IMR-90 (cell line): ENCODE measurements around the gene DYRK1A. TPM values are rescaled to one million over a fixed set of nuclear protein-coding genes. Genes with fewer than 3 reads are reported as not detected.

Source experiments
- ATAC-seq: fragments of 200-7000 bp; cut with Tn5 transposase; 2 replicates; pipeline ENCODE4 v1.9.1; 2020; ENCODE audit warnings: low read depth, mild to moderate bottlenecking, moderate library complexity
- BruUV-seq: library from RNA; stranded (reverse); fragments of 400-500 nt; replicated peaks from 2 replicates; lab custom pipeline; 2021; lab: Mats Ljungman, UMichigan
- CTCF ChIA-PET: fragments of 300-600 bp; formaldehyde crosslinking; extraction: SDS; loops from one replicate; lab custom pipeline; 2021; ENCODE audit warnings: antibody characterized with exemption; lab: Yijun Ruan, JAX
- POLR2A ChIA-PET: fragments of 300-600 bp; sonication (Branson Sonifier 250); formaldehyde crosslinking; loops from one replicate; lab custom pipeline; 2022; ENCODE audit warnings: antibody characterized with exemption; ENCODE audit not compliant: unreplicated experiment; lab: Charles Lee
- DNase-seq: peaks from one replicate; pipeline ENCODE4 v3.0.0; 2013
- H2AFZ ChIP-seq: replicated peaks from 2 replicates; pipeline ENCODE3; 2013; ENCODE audit warnings: low read length, mild to moderate bottlenecking; ENCODE audit not compliant: poor library complexity
- H2AK5ac ChIP-seq: 2 replicates; pipeline ENCODE4 v1.6.1; 2013; ENCODE audit warnings: low read depth, low read length, inconsistent platforms
- H2AK9ac ChIP-seq: replicated peaks from 2 replicates; pipeline ENCODE3; 2013; ENCODE audit warnings: mild to moderate bottlenecking, low read depth, low read length, moderate library complexity; ENCODE audit not compliant: poor library complexity
- H2BK120ac ChIP-seq: 2 replicates; pipeline ENCODE4 v1.6.1; 2013; ENCODE audit warnings: low read depth, low read length, inconsistent platforms
- H2BK15ac ChIP-seq: 3 replicates; pipeline ENCODE4 v1.6.1; 2013; ENCODE audit warnings: low read depth, low read length, inconsistent platforms
- H2BK20ac ChIP-seq: 2 replicates; pipeline ENCODE4 v1.6.1; 2013; ENCODE audit warnings: low read depth, mild to moderate bottlenecking, inconsistent platforms, low read length, moderate library complexity
- H2BK5ac ChIP-seq: 2 replicates; pipeline ENCODE4 v1.6.1; 2013; ENCODE audit warnings: mild to moderate bottlenecking, low read depth, low read length, inconsistent platforms; ENCODE audit not compliant: poor library complexity, severe bottlenecking
- H3K14ac ChIP-seq: replicated peaks from 2 replicates; pipeline ENCODE4 v1.6.1; 2013; ENCODE audit warnings: low read depth, low read length, inconsistent platforms
- H3K18ac ChIP-seq: 2 replicates; pipeline ENCODE4 v1.6.1; 2013; ENCODE audit warnings: low read depth, low read length, control low read depth
- H3K23ac ChIP-seq: 2 replicates; pipeline ENCODE4 v1.6.1; 2013; ENCODE audit warnings: low read depth, low read length, inconsistent platforms
- H3K27ac ChIP-seq: 2 replicates; pipeline ENCODE4 v1.5.1; 2013; ENCODE audit warnings: mild to moderate bottlenecking, control low read depth, low read length; ENCODE audit not compliant: insufficient read depth
- H3K27me3 ChIP-seq: 2 replicates; pipeline ENCODE4 v1.6.1; 2013; ENCODE audit warnings: low read length; ENCODE audit not compliant: control insufficient read depth, insufficient read depth
- H3K36me3 ChIP-seq: 2 replicates; pipeline ENCODE4 v1.6.1; 2013; ENCODE audit warnings: low read length, mixed read lengths; ENCODE audit not compliant: control insufficient read depth, insufficient read depth
- H3K4ac ChIP-seq: 2 replicates; pipeline ENCODE4 v1.6.1; 2013; ENCODE audit warnings: low read depth, low read length, inconsistent platforms
- H3K4me1 ChIP-seq: 2 replicates; pipeline ENCODE4 v1.6.1; 2013; ENCODE audit warnings: low read length, mixed read lengths; ENCODE audit not compliant: control insufficient read depth, insufficient read depth
- H3K4me2 ChIP-seq: 2 replicates; pipeline ENCODE4 v1.6.1; 2013; ENCODE audit warnings: low read depth, mild to moderate bottlenecking, control low read depth, low read length, moderate library complexity
- H3K4me3 ChIP-seq: 2 replicates; pipeline ENCODE4 v1.5.1; 2013; ENCODE audit warnings: low read depth, mild to moderate bottlenecking, control low read depth, low read length, moderate library complexity; ENCODE audit not compliant: insufficient read depth
- H3K56ac ChIP-seq: 2 replicates; pipeline ENCODE4 v1.6.1; 2013; ENCODE audit warnings: low read length, inconsistent platforms; ENCODE audit not compliant: insufficient read depth; ENCODE audit errors: extremely low read depth
- H3K79me1 ChIP-seq, 2 experiments: 2 replicates each; pipeline ENCODE4 v1.6.1; 2013; ENCODE audit warnings: low read length in 2 of 2, inconsistent platforms in 1 of 2, low read depth in 1 of 2
- H3K9ac ChIP-seq: 2 replicates; pipeline ENCODE4 v1.6.1; 2013; ENCODE audit warnings: low read depth, low read length, control low read depth
- H3K9me1 ChIP-seq: 2 replicates; pipeline ENCODE4 v1.6.1; 2013; ENCODE audit warnings: low read length, inconsistent platforms; ENCODE audit not compliant: insufficient read depth
- H3K9me3 ChIP-seq: 2 replicates; pipeline ENCODE4 v1.6.1; 2013; ENCODE audit warnings: low read length; ENCODE audit not compliant: control insufficient read depth, insufficient read depth
- H4K20me1 ChIP-seq: 2 replicates; pipeline ENCODE4 v1.6.1; 2013; ENCODE audit warnings: low read length, inconsistent platforms; ENCODE audit not compliant: insufficient read depth
- H4K5ac ChIP-seq: 2 replicates; pipeline ENCODE4 v1.6.1; 2013; ENCODE audit warnings: mild to moderate bottlenecking, low read depth, low read length, control low read depth
- H4K8ac ChIP-seq, 2 experiments: 2 replicates each; pipeline ENCODE4 v1.6.1; 2013; ENCODE audit warnings: low read depth in 2 of 2, low read length in 2 of 2, control low read depth in 1 of 2, inconsistent platforms in 1 of 2
- H4K91ac ChIP-seq: 2 replicates; pipeline ENCODE4 v1.6.1; 2013; ENCODE audit warnings: low read depth, low read length, inconsistent platforms; ENCODE audit not compliant: insufficient read depth
- BHLHE40 ChIP-seq: fragments of 150-350 bp; IDR thresholded peaks from 2 replicates; pipeline ENCODE4 v1.6.1; 2016; ENCODE audit warnings: mild to moderate bottlenecking, low read depth, low read length
- CEBPB ChIP-seq: IDR thresholded peaks from 2 replicates; pipeline ENCODE4 v1.6.1; 2012; ENCODE audit warnings: low read depth, low read length, improper control_type of control experiment
- CHD1 ChIP-seq: IDR thresholded peaks from 2 replicates; pipeline ENCODE4 v1.6.1; 2012; ENCODE audit warnings: low read depth, low read length, improper control_type of control experiment
- CTCF ChIP-seq: conservative IDR thresholded peaks from 2 replicates; pipeline ENCODE4 v1.5.1; 2012; ENCODE audit warnings: mild to moderate bottlenecking, low read depth, low read length, improper control_type of control experiment
- ELK1 ChIP-seq: fragments of 150-350 bp; IDR thresholded peaks from 2 replicates; pipeline ENCODE4 v1.6.1; 2016; ENCODE audit warnings: low read depth, mild to moderate bottlenecking, low read length, moderate library complexity, borderline replicate concordance
- FOS ChIP-seq: fragments of 150-350 bp; IDR thresholded peaks from 2 replicates; pipeline ENCODE4 v1.6.1; 2016; ENCODE audit warnings: low read depth, low read length
- MAFK ChIP-seq: IDR thresholded peaks from 2 replicates; pipeline ENCODE4 v1.6.1; 2012; ENCODE audit warnings: low read depth, low read length, improper control_type of control experiment
- MAZ ChIP-seq: IDR thresholded peaks from 2 replicates; pipeline ENCODE4 v1.6.1; 2012; ENCODE audit warnings: low read depth, mild to moderate bottlenecking, low read length, improper control_type of control experiment, moderate library complexity, borderline replicate concordance
- MXI1 ChIP-seq: IDR thresholded peaks from 2 replicates; pipeline ENCODE4 v1.6.1; 2012; ENCODE audit warnings: low read depth, mild to moderate bottlenecking, low read length, moderate library complexity, borderline replicate concordance
- NFE2L2 ChIP-seq: fragments of 150-350 bp; IDR thresholded peaks from 2 replicates; pipeline ENCODE4 v1.6.1; 2016; ENCODE audit warnings: low read depth, mild to moderate bottlenecking, low read length
- POLR2A ChIP-seq: IDR thresholded peaks from 2 replicates; pipeline ENCODE4 v1.6.1; 2012; ENCODE audit warnings: mild to moderate bottlenecking, low read depth, low read length
- RAD21 ChIP-seq: IDR thresholded peaks from 2 replicates; pipeline ENCODE4 v1.6.1; 2012; ENCODE audit warnings: low read length, improper control_type of control experiment
- RFX5 ChIP-seq: IDR thresholded peaks from 2 replicates; pipeline ENCODE4 v1.8.0; 2012; ENCODE audit warnings: low read depth, mild to moderate bottlenecking, low read length, moderate library complexity
- SMC3 ChIP-seq: fragments of 150-350 bp; IDR thresholded peaks from 2 replicates; pipeline ENCODE4 v1.6.1; 2016; ENCODE audit warnings: low read depth, mild to moderate bottlenecking, antibody characterized with exemption, low read length, moderate library complexity
- USF2 ChIP-seq: fragments of 150-350 bp; IDR thresholded peaks from 2 replicates; pipeline ENCODE4 v1.6.1; 2017; ENCODE audit warnings: mild to moderate bottlenecking, antibody characterized with exemption, low read length, low read depth
- WGBS, 2 experiments: methylation state at CpG; one replicate each; pipeline versions ENCODE4 v1.1.5 to v1.1.7; 2013; ENCODE audit warnings: missing lambda C conversion rate in 2 of 2; ENCODE audit not compliant: insufficient read length in 1 of 2; ENCODE audit errors: extremely low coverage in 2 of 2; 5-methylcytosine and 5-hydroxymethylcytosine counted together
- dilution Hi-C: fragments of 300-500 bp; cut with HindIII; formaldehyde crosslinking; loops from one replicate; pipeline ENCODE4 v1.14.3; 2018; ENCODE audit warnings: low sequenced_read_pairs; ENCODE audit not compliant: unreplicated experiment
- in situ Hi-C: fragments of 300-500 bp; cut with MboI; formaldehyde crosslinking; loops from 3 replicates; pipeline ENCODE4 v1.14.3; 2019; ENCODE audit warnings: low sequenced_read_pairs, inconsistent platforms, mixed read lengths
- intact Hi-C: fragments of 100-400 bp; cut with micrococcal nuclease; formaldehyde crosslinking; loops from 2 replicates; pipeline ENCODE4 v1.10.0; 2022
- polyA plus RNA-seq, 3 experiments: library from polyadenylated mRNA; depleted of rRNA; stranded (reverse); fragments of >200 nt; gene quantifications; 2 replicates each; pipeline ENCODE4 v1.2.3, GENCODE V29; 2012; ENCODE audit warnings: low replicate concordance in 1 of 3
- total RNA-seq: library from RNA; depleted of rRNA; stranded (reverse); fragments of >200 nt; gene quantifications from 2 replicates; pipeline ENCODE4 v1.2.3, GENCODE V29; 2012

The DYRK1A gene
- total and polyA plus RNA-seq, 2 of the 4 experiments (the other 2 are of a cell fraction), result 18.6 to 50.5 TPM

- H3K4ac ChIP-seq, result 0 out of 2 replicates have a peak overlapping the region, but pooled peaks have one; percentile 13
- dilution Hi-C loops, result no loop called here
- H3K79me1 ChIP-seq, result peaks cover 0 to 12% of the 10 kb centered on the region in 2 experiments; a peak in 3 of 4 replicates
- no peak overlapping the region for H3K56ac ChIP-seq
- intact Hi-C loops, result no loop called here
- peaks cover 12% of the 10 kb centered on the region for H3K9me1 ChIP-seq
- H4K91ac ChIP-seq, result no peak overlapping the region; the same call in 1 of the 2 replicates
- H2AFZ ChIP-seq, result no peak overlapping the region
- BruUV-seq, result no TSS peak
- H3K27ac ChIP-seq, result no peak overlapping the region
- H2BK20ac ChIP-seq, result no peak overlapping the region
- H3K18ac ChIP-seq, result no peak overlapping the region; the same call in 1 of the 2 replicates
- peaks cover 3% of the 10 kb centered on the region; the same call in 1 of the 2 replicates for H4K20me1 ChIP-seq
- H3K4me3 ChIP-seq, result peak overlapping the region; percentile 22; the same call in 1 of the 2 replicates
- H2BK15ac ChIP-seq, result no peak overlapping the region
- H3K36me3 ChIP-seq, result no peaks in the 10 kb centered on the region
- CTCF ChIA-PET, result no interaction called here
- H3K4me1 ChIP-seq, result peaks cover 9% of the 10 kb centered on the region
- peak overlapping the region; percentile 64; the same call in 1 of the 2 replicates for H3K4me2 ChIP-seq
- H3K9me3 ChIP-seq, result no peaks in the 10 kb centered on the region; the same call in 1 of the 2 replicates
- no peak overlapping the region; the same call in 1 of the 2 replicates for H2BK120ac ChIP-seq
- DNase-seq, result peak; percentile 37
- no CpG with 5 or more reads among the region's 14 CpGs for WGBS, 2 experiments
- ATAC-seq, result no peak
- no peak overlapping the region for H3K9ac ChIP-seq
- peaks cover 2% of the 10 kb centered on the region; the same call in 1 of the 2 replicates for H3K27me3 ChIP-seq
- no peak overlapping the region for H3K14ac ChIP-seq
- H4K5ac ChIP-seq, result no peak overlapping the region
- no peak overlapping the region for H2AK9ac ChIP-seq
- H3K23ac ChIP-seq, result no peak overlapping the region
- H4K8ac ChIP-seq, result no peak overlapping the region; a peak in 2 of 4 replicates
- no peak overlapping the region for H2BK5ac ChIP-seq
- no peak overlapping the region for H2AK5ac ChIP-seq
- in situ Hi-C loops, result no loop called here
- POLR2A ChIA-PET, result no interaction called here
- no peak for TF ChIP-seq RFX5
- TF ChIP-seq NFE2L2, result no peak
- no peak for TF ChIP-seq RAD21
- no peak for TF ChIP-seq CHD1
- TF ChIP-seq MAFK, result no peak
- no peak for TF ChIP-seq SMC3
- TF ChIP-seq FOS, result no peak
- TF ChIP-seq BHLHE40, result no peak
- TF ChIP-seq CEBPB, result no peak
- TF ChIP-seq MXI1, result no peak
- TF ChIP-seq USF2, result no peak
- no peak for TF ChIP-seq MAZ
- no peak for TF ChIP-seq CTCF
- no peak for TF ChIP-seq POLR2A
- no peak for TF ChIP-seq ELK1
Observed at GRCh38 chr21:37565530-37566223, 199.1 kb downstream of the DYRK1A start.
